H1 (cell line): ENCODE measurements around the gene TPRN. TPM values are rescaled to one million over a fixed set of nuclear protein-coding genes. Genes with fewer than 3 reads are reported as not detected.
A peak's percentile ranks its signal among the peaks of the same experiment; 100 is the strongest.

Source experiments
- CTCF ChIA-PET: fragments of 300-600 bp; sonication (Branson Sonifier 250); formaldehyde crosslinking; loops from one replicate; lab custom pipeline; 2021; ENCODE audit not compliant: partially characterized antibody; lab: Charles Lee
- POLR2A ChIA-PET: fragments of 300-600 bp; sonication (Branson Sonifier 250); formaldehyde crosslinking; loops from one replicate; lab custom pipeline; 2021; ENCODE audit warnings: inconsistent platforms; ENCODE audit not compliant: partially characterized antibody; lab: Charles Lee
- DNase-seq, 2 experiments: peaks; one replicate each; pipeline versions ENCODE4 v3.0.0 to v3.0.0-alpha.2; 2010 to 2022; ENCODE audit warnings: low spot score in 2 of 2, low read depth in 1 of 2, mixed read lengths in 1 of 2
- FAIRE-seq: peaks from 2 replicates; lab custom pipeline; 2011; peaks lifted over from hg19 to GRCh38; lab: Jason Lieb, UNC
- H2AFZ ChIP-seq: 2 replicates; pipeline ENCODE4 v1.8.1; 2012; ENCODE audit warnings: low read length, inconsistent platforms
- H2AK5ac ChIP-seq: 2 replicates; pipeline ENCODE4 v1.6.1; 2013; ENCODE audit warnings: low read depth, low read length
- H2BK120ac ChIP-seq: replicated peaks from 2 replicates; pipeline ENCODE3; 2013; ENCODE audit warnings: low read depth, low read length, inconsistent platforms
- H2BK12ac ChIP-seq: 2 replicates; pipeline ENCODE4 v1.6.1; 2013; ENCODE audit warnings: low read depth, low read length
- H2BK15ac ChIP-seq: 2 replicates; pipeline ENCODE4 v1.6.1; 2013; ENCODE audit warnings: low read length
- H2BK20ac ChIP-seq: 2 replicates; pipeline ENCODE4 v1.6.1; 2013; ENCODE audit warnings: low read length
- H2BK5ac ChIP-seq: 2 replicates; pipeline ENCODE4 v1.6.1; 2013; ENCODE audit warnings: low read depth, low read length
- H3K14ac ChIP-seq: 2 replicates; pipeline ENCODE4 v1.6.1; 2013; ENCODE audit warnings: inconsistent platforms; ENCODE audit not compliant: insufficient read length
- H3K18ac ChIP-seq: 2 replicates; pipeline ENCODE4 v1.6.1; 2013; ENCODE audit warnings: low read length; ENCODE audit errors: extremely low read depth
- H3K23ac ChIP-seq: 2 replicates; pipeline ENCODE4 v1.6.1; 2013; ENCODE audit warnings: inconsistent platforms; ENCODE audit not compliant: insufficient read length
- H3K23me2 ChIP-seq: 2 replicates; pipeline ENCODE4 v1.6.1; 2013; ENCODE audit warnings: low read depth, low read length
- H3K27ac ChIP-seq: 2 replicates; pipeline ENCODE4 v1.6.1; 2011; ENCODE audit warnings: low read depth, low read length, inconsistent platforms
- H3K27me3 ChIP-seq, 4 experiments: replicated peaks in 1 of 4; 1 replicate in 1 of 4; 2 replicates in 3 of 4; pipeline versions ENCODE4 v1.6.1 to v1.8.1; 2011 to 2013; ENCODE audit warnings: low read length in 3 of 4, mild to moderate bottlenecking in 3 of 4, inconsistent platforms in 2 of 4, mixed read lengths in 2 of 4, moderate library complexity in 1 of 4; ENCODE audit not compliant: control insufficient read depth in 3 of 4, insufficient read depth in 3 of 4; ENCODE audit errors: extremely low read depth in 1 of 4
- H3K36me3 ChIP-seq, 4 experiments: 2 replicates each; pipeline versions ENCODE4 v1.6.1 to v1.8.1; 2011 to 2013; ENCODE audit warnings: mild to moderate bottlenecking in 4 of 4, low read length in 3 of 4, moderate library complexity in 2 of 4, control low read depth in 1 of 4, inconsistent platforms in 1 of 4; ENCODE audit not compliant: insufficient read depth in 4 of 4, control insufficient read depth in 2 of 4
- H3K4ac ChIP-seq: replicated peaks from 2 replicates; pipeline ENCODE3; 2013; ENCODE audit warnings: low read length, low read depth, mixed read lengths, inconsistent platforms; ENCODE audit not compliant: insufficient read length
- H3K4me1 ChIP-seq, 4 experiments: replicated peaks in 1 of 4; 1 replicate in 1 of 4; 2 replicates in 3 of 4; pipeline versions ENCODE4 v1.6.1 to v1.8.1; 2011 to 2013; ENCODE audit warnings: low read length in 3 of 4, inconsistent platforms in 2 of 4, mixed read lengths in 1 of 4; ENCODE audit not compliant: insufficient read depth in 4 of 4, control insufficient read depth in 3 of 4
- H3K4me2 ChIP-seq, 2 experiments: 2 replicates each; pipeline versions ENCODE4 v1.6.1 to v1.8.1; 2011 to 2013; ENCODE audit warnings: low read depth in 2 of 2, low read length in 2 of 2, control low read depth in 1 of 2, inconsistent platforms in 1 of 2, mild to moderate bottlenecking in 1 of 2; ENCODE audit not compliant: insufficient read depth in 1 of 2
- H3K4me3 ChIP-seq, 4 experiments: fragments of 200-600, 300-600 bp in 1 of 4; sonication (generic), shearing (Covaris generic), sonication (Bioruptor Twin) in 1 of 4; 2 replicates each; pipeline versions ENCODE4 v1.5.1 to v1.8.1; 2011 to 2016; ENCODE audit warnings: low read length in 4 of 4, low read depth in 3 of 4, control low read depth in 2 of 4, inconsistent platforms in 2 of 4, mild to moderate bottlenecking in 2 of 4, mixed read lengths in 1 of 4, moderate library complexity in 1 of 4; ENCODE audit not compliant: insufficient read depth in 2 of 4; ENCODE audit errors: extremely low read depth in 1 of 4
- H3K56ac ChIP-seq: replicated peaks from 2 replicates; pipeline ENCODE3; 2013; ENCODE audit warnings: low read depth, mild to moderate bottlenecking, mixed read lengths, low read length, inconsistent platforms; ENCODE audit not compliant: insufficient read length
- H3K79me1 ChIP-seq: 2 replicates; pipeline ENCODE4 v1.6.1; 2013; ENCODE audit warnings: low read depth, low read length, control low read depth
- H3K79me2 ChIP-seq, 2 experiments: 2 replicates each; pipeline versions ENCODE4 v1.6.1 to v1.8.1; 2012 to 2013; ENCODE audit warnings: low read length in 2 of 2, mild to moderate bottlenecking in 2 of 2, inconsistent platforms in 1 of 2; ENCODE audit not compliant: insufficient read depth in 2 of 2, control insufficient read depth in 1 of 2
- H3K9ac ChIP-seq, 4 experiments: replicated peaks in 1 of 4; 1 replicate in 1 of 4; 2 replicates in 3 of 4; pipeline versions ENCODE4 v1.6.1 to v1.8.1; 2011 to 2013; ENCODE audit warnings: low read depth in 3 of 4, low read length in 3 of 4, control low read depth in 2 of 4, mild to moderate bottlenecking in 2 of 4, moderate library complexity in 2 of 4, inconsistent platforms in 1 of 4; ENCODE audit errors: extremely low read depth in 1 of 4
- H3K9me3 ChIP-seq, 2 experiments: 2 replicates each; pipeline versions ENCODE4 v1.6.1 to v1.8.1; 2012 to 2013; ENCODE audit warnings: mild to moderate bottlenecking in 2 of 2, moderate library complexity in 2 of 2, control low read depth in 1 of 2, inconsistent platforms in 1 of 2, low read depth in 1 of 2, low read length in 1 of 2, mixed read lengths in 1 of 2; ENCODE audit not compliant: insufficient read depth in 2 of 2
- H4K20me1 ChIP-seq, 2 experiments: replicated peaks in 1 of 2; 2 replicates each; pipeline versions ENCODE3 to v1.8.1; 2011 to 2013; ENCODE audit warnings: inconsistent platforms in 2 of 2, low read length in 2 of 2, mild to moderate bottlenecking in 1 of 2; ENCODE audit not compliant: insufficient read depth in 2 of 2, control insufficient read depth in 1 of 2
- H4K5ac ChIP-seq: 2 replicates; pipeline ENCODE4 v1.6.1; 2013; ENCODE audit warnings: low read length, low read depth, mixed read lengths, inconsistent platforms; ENCODE audit not compliant: insufficient read length
- H4K8ac ChIP-seq: 2 replicates; pipeline ENCODE4 v1.8.0; 2013; ENCODE audit warnings: mild to moderate bottlenecking, moderate library complexity, low read length, inconsistent platforms; ENCODE audit not compliant: insufficient read depth; ENCODE audit errors: extremely low read depth
- H4K91ac ChIP-seq: replicated peaks from 2 replicates; pipeline ENCODE3; 2013; ENCODE audit warnings: low read length, mixed read lengths, inconsistent platforms; ENCODE audit not compliant: insufficient read length
- KDM4A ChIP-seq: IDR thresholded peaks from one replicate; pipeline ENCODE4 v1.7.1; 2012; ENCODE audit warnings: low read depth, mild to moderate bottlenecking, moderate library complexity, low read length, inconsistent platforms; ENCODE audit not compliant: severe bottlenecking
- POLR2A ChIP-seq, 2 experiments: IDR thresholded peaks; 1 replicate in 1 of 2; 2 replicates in 1 of 2; pipeline ENCODE4 v1.6.1; 2011; ENCODE audit warnings: low read depth in 2 of 2, low read length in 2 of 2, mild to moderate bottlenecking in 2 of 2; ENCODE audit errors: control extremely low read depth in 1 of 2
- RBBP5 ChIP-seq: IDR thresholded peaks from 2 replicates; pipeline ENCODE4 v1.7.1; 2012; ENCODE audit warnings: low read depth, mild to moderate bottlenecking, inconsistent platforms, low read length, moderate library complexity, borderline replicate concordance
- RFX5 ChIP-seq: IDR thresholded peaks from 2 replicates; pipeline ENCODE4 v1.6.1; 2011; ENCODE audit warnings: low read depth, low read length, improper control_type of control experiment, borderline replicate concordance
- WGBS, 2 experiments: shearing (Covaris generic) in 1 of 2; methylation state at CpG; one replicate each; pipeline versions ENCODE4 v1.1.6 to v1.1.7; 2013 to 2015; ENCODE audit warnings: low lambda C conversion rate in 2 of 2, mixed read lengths in 2 of 2, inconsistent platforms in 1 of 2, low coverage in 1 of 2, missing lambda C conversion rate in 1 of 2; ENCODE audit not compliant: insufficient replicate concordance in 2 of 2, insufficient coverage in 1 of 2, insufficient read length in 1 of 2; ENCODE audit errors: extremely low coverage in 1 of 2, missing lambda C conversion rate in 1 of 2; 5-methylcytosine and 5-hydroxymethylcytosine counted together
- polyA plus RNA-seq, 7 experiments: library from polyadenylated mRNA; depleted of rRNA in 3 of 7; stranded (reverse) in 5 of 7; unstranded in 2 of 7; fragments of >200 nt in 5 of 7; fragments of 200-250 nt in 2 of 7; gene quantifications; 1 replicate in 5 of 7; 2 replicates in 1 of 7; 4 replicates in 1 of 7; pipeline versions ENCODE4 v1.2.1 to v1.2.3, GENCODE V29; 2011 to 2013; ENCODE audit warnings: missing spikeins in 2 of 7, mixed read lengths in 2 of 7
- total RNA-seq: library from RNA; stranded (reverse); fragmentation: NEBNext Ultra II Directional; extraction: Animal tissue kit (Norgen Biotek cat#: 25700); gene quantifications from 2 replicates; pipeline ENCODE4 v1.2.1, GENCODE V29; 2021

TPRN gene
- total and polyA plus RNA-seq, 2 of the 8 experiments (the other 6 are each of a cell fraction or from before 2014, with no cell fraction given), result 9.7 to 23.2 TPM

DNA sequence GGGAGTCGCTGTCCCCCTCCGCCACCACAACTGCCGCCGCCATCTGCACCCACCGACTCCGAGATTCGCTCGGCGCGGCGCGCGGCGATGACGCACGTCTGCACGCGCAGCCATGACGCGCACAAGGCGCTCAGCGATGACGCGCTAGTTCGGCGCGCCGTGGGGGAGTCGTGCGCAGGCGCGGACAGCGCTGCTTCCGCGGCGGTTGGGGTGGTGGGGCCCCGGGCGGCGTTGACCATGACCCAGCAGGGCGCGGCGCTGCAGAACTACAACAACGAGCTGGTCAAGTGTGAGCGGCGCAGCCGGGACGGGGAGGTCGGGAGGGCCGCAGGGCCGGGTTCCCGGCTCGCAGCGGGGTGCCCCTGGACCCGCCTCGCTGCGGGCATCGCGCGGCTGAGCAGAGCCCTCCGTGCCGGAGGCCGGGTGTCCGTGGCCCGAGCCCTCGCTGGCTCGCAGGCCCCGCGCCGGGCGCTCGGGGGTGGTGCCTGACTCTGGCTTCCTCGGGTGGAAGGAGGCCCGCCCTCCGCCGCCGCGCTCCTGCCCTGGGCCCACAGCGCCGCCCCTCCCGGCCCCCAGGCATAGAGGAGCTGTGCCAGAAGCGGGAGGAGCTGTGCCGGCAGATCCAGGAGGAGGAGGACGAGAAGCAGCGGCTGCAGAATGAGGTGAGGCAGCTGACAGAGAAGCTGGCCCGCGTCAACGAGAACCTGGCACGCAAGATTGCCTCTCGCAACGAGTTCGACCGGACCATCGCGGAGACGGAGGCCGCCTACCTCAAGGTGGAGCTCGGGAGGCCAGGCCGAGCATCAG lies 11.8 kb downstream of the TPRN start, which contains the start of the genes ANAPC2 and SSNA1:
Gene ANAPC2, minus strand, starts transcription at position 71 of the 807 bp plus-strand sequence. Its CDS starts 28 bp downstream, at position 43.
Gene SSNA1, plus strand, starts transcription at position 187 of the 807 bp plus-strand sequence. Its CDS starts 51 bp downstream, at position 238.
- H3K23me2 ChIP-seq, result peaks cover 8% of the 10 kb centered on the region; the same call in 1 of the 2 replicates
- FAIRE-seq, result no peak
- H2BK15ac ChIP-seq, result no peak within 1 kb of the TSS
- no peak within 1 kb of the TSS for H2BK120ac ChIP-seq
- peaks cover 1 to 7% (median 3%) of the 10 kb centered on the region in 4 experiments; a peak in 5 of 8 replicates for H3K36me3 ChIP-seq
- peak within 1 kb of the TSS; percentile 69 for H4K5ac ChIP-seq
- H3K79me1 ChIP-seq, result peaks cover 9% of the 10 kb centered on the region; the same call in 1 of the 2 replicates
- H3K4me1 ChIP-seq, result peaks cover 0 to 17% (median 6%) of the 10 kb centered on the region in 4 experiments; a peak in 5 of 7 replicates
- peak within 1 kb of the TSS; percentile 4 for H3K4ac ChIP-seq
- WGBS, 2 experiments, result 2% methylated on average over 68 of the region's 98 CpGs; no CpG with 5 or more reads in 1 of the 2 experiments
- peak within 1 kb of the TSS; percentile 71 to 92 (median 82) for H3K4me3 ChIP-seq
- H3K23ac ChIP-seq, result no peak within 1 kb of the TSS
- H3K27ac ChIP-seq, result peak within 1 kb of the TSS; percentile 57; the same call in 1 of the 2 replicates
- no peak within 1 kb of the TSS for H2BK12ac ChIP-seq
- no peak within 1 kb of the TSS for H4K91ac ChIP-seq
- H3K79me2 ChIP-seq, result peaks cover 0 to 30% of the 10 kb centered on the region in 2 experiments; a peak in 2 of 4 replicates
- no peak within 1 kb of the TSS for H2BK20ac ChIP-seq
- DNase-seq, result peak; percentile 80 to 98
- peak within 1 kb of the TSS; percentile 96 for H4K8ac ChIP-seq
- peak within 1 kb of the TSS; percentile 69 for H3K56ac ChIP-seq
- peak within 1 kb of the TSS; percentile 83 to 99 for H3K4me2 ChIP-seq
- peak within 1 kb of the TSS; percentile 68; the same call in 1 of the 2 replicates for H2BK5ac ChIP-seq
- H3K9ac ChIP-seq, result peak within 1 kb of the TSS; percentile 37 to 84 (median 79)
- no peaks in the 10 kb centered on the region; a peak in 1 of 7 replicates for H3K27me3 ChIP-seq
- peak within 1 kb of the TSS; percentile 78; the same call in 1 of the 2 replicates for H3K18ac ChIP-seq
- H3K9me3 ChIP-seq, result no peaks in the 10 kb centered on the region
- peaks cover 11 to 27% of the 10 kb centered on the region in 2 experiments for H4K20me1 ChIP-seq
- ChIA-PET CTCF (interaction anchor here (0.6 to 14.0 kb wide), 23 partner anchors 9 to 388 kb away, joined by 3 to 204 read pairs (median 4); partner anchors contain the start of genes CYSRT1, LRRC26, NDOR1 and NELFB), POLR2A (interaction anchor here (0.6 to 11.0 kb wide), 22 partner anchors 9 to 121 kb away, joined by 3 to 107 read pairs (median 4); partner anchors contain the start of genes CYSRT1, NDOR1, RNF208 and RNF224)
- H2AK5ac ChIP-seq, result no peak within 1 kb of the TSS; the same call in 1 of the 2 replicates
- no peak within 1 kb of the TSS for H2AFZ ChIP-seq
- H3K14ac ChIP-seq, result no peak within 1 kb of the TSS
- TF ChIP-seq KDM4A (peak; percentile 100), POLR2A (IDR thresholded peaks at IDR 0.05; ENCODE audit: control extremely low read depth in 1 of 2, low read depth in 2 of 2, low read length in 2 of 2) (peak in 1 of 2 experiments; percentile 88; a peak in 2 of 3 replicates), RBBP5 (peak; percentile 71; the same call in 1 of the 2 replicates), RFX5 (no peak)
